IPS-20b (cell line): ENCODE results near the gene GOLGA8S.
"Not testable (repeated sequence)": the region's sequence is repeated elsewhere in the genome, so short reads cannot be mapped to it uniquely, and the experiment has no call there.

Experiments used
- H3K27ac ChIP-seq: one replicate; pipeline ENCODE4 v1.5.1; 2013; ENCODE audit warnings: low read length
- H3K27me3 ChIP-seq: 2 replicates; pipeline ENCODE4 v1.6.1; 2013; ENCODE audit warnings: mild to moderate bottlenecking, low read length, inconsistent platforms; ENCODE audit not compliant: insufficient read depth
- H3K36me3 ChIP-seq: 2 replicates; pipeline ENCODE4 v1.6.1; 2013; ENCODE audit warnings: low read depth, mild to moderate bottlenecking, inconsistent platforms, low read length, moderate library complexity; ENCODE audit not compliant: insufficient read depth
- H3K4me1 ChIP-seq: 2 replicates; pipeline ENCODE4 v1.6.1; 2013; ENCODE audit warnings: mild to moderate bottlenecking, control low read depth, inconsistent platforms, low read length, moderate library complexity; ENCODE audit not compliant: insufficient read depth
- H3K4me3 ChIP-seq: 2 replicates; pipeline ENCODE4 v1.5.1; 2013; ENCODE audit warnings: mild to moderate bottlenecking, low read length, inconsistent platforms
- H3K9ac ChIP-seq: 2 replicates; pipeline ENCODE4 v1.6.1; 2013; ENCODE audit warnings: low read depth, mild to moderate bottlenecking, inconsistent platforms, low read length, moderate library complexity
- H3K9me3 ChIP-seq: 2 replicates; pipeline ENCODE4 v1.6.1; 2013; ENCODE audit warnings: mild to moderate bottlenecking, low read depth, low read length, inconsistent platforms; ENCODE audit not compliant: insufficient read depth

Gene GOLGA8S

GRCh38 chr15:23401627-23402026 is 47.1 kb downstream of the GOLGA8S start:
- H3K4me1 ChIP-seq = no peaks in the 10 kb centered on the region
- no peak overlapping the region for H3K4me3 ChIP-seq
- no peak overlapping the region for H3K27ac ChIP-seq
- H3K27me3 ChIP-seq = no peaks in the 10 kb centered on the region
- no peak overlapping the region for H3K9ac ChIP-seq
- no peaks in the 10 kb centered on the region for H3K9me3 ChIP-seq
- H3K36me3 ChIP-seq = no peaks in the 10 kb centered on the region

DNA sequence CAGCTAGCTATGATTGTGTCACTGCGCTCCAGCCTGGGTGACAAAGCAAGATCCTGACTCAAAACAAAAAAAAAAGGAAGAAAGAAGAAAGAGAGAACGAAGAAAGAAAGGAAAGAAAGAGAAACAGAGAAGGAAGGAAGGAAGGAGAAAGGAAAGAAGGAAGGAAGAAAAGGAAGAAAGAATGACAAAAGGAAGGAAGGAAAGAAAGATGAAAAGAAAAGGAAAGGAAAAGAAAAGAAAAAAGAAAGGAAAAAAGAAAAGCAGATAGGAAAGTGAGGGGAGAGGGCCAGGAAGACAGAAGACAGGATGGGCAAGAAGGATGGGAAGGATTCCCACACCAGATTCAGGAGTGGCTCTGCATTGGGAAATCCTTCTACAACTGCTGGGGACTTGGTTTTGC is 47.6 kb downstream of the GOLGA8S start:
- Histone ChIP-seq H3K27ac (no peak overlapping the region), H3K36me3 (no peaks in the 10 kb centered on the region), H3K4me3 (no peak overlapping the region), H3K4me1 (no peaks in the 10 kb centered on the region), H3K9me3 (no peaks in the 10 kb centered on the region), H3K27me3 (no peaks in the 10 kb centered on the region), H3K9ac (no peak overlapping the region)

- H3K9me3 ChIP-seq = no peaks in the 10 kb centered on the region
Observed at GRCh38 chr15:23402544-23402943, 48.0 kb downstream of the GOLGA8S start.

DNA sequence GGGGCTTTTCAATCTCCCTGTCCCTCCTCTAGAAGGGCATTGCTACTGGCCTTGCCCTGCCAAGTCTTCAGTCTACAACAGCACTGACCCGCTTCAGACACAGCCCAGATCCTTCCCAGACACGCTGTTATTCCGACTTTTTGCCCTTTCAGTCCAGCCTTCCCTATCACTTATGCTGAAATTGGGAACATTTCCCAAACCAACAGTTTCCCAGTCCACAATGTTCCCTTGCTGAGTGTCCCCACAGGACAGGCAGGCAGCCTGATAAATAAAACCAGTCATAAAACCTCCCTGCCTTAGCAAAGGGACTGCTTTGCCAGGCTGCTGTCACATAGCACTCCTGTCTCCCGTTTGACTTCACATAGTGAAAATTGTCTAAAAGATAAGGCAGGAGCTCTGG is 49.0 kb downstream of the GOLGA8S start:
- no peaks in the 10 kb centered on the region for H3K4me1 ChIP-seq
- no peaks in the 10 kb centered on the region for H3K36me3 ChIP-seq
- H3K27me3 ChIP-seq = no peaks in the 10 kb centered on the region
- no peaks in the 10 kb centered on the region for H3K9me3 ChIP-seq
- H3K27ac ChIP-seq = no peak overlapping the region
- H3K4me3 ChIP-seq = no peak overlapping the region
- no peak overlapping the region for H3K9ac ChIP-seq

More at GRCh38 chr15:23402544-23402943, 48.0 kb downstream of the GOLGA8S start:
- Histone ChIP-seq H3K4me3 (no peak overlapping the region), H3K27me3 (no peaks in the 10 kb centered on the region), H3K4me1 (no peaks in the 10 kb centered on the region), H3K36me3 (no peaks in the 10 kb centered on the region), H3K9ac (no peak overlapping the region), H3K27ac (no peak overlapping the region)

GRCh38 chr15:23411841-23412240 is 57.3 kb downstream of the GOLGA8S start:
- H3K4me3 ChIP-seq = no peak overlapping the region
- no peaks in the 10 kb centered on the region for H3K9me3 ChIP-seq
- no peaks in the 10 kb centered on the region for H3K4me1 ChIP-seq
- H3K27me3 ChIP-seq = no peaks in the 10 kb centered on the region
- no peaks in the 10 kb centered on the region for H3K36me3 ChIP-seq
- H3K9ac ChIP-seq = no peak overlapping the region
- H3K27ac ChIP-seq = no peak overlapping the region

GRCh38 chr15:23412881-23413600 is 58.5 kb downstream of the GOLGA8S start:
- not testable (repeated sequence) for H3K4me3 ChIP-seq, H3K9me3 ChIP-seq, H3K9ac ChIP-seq, H3K4me1 ChIP-seq, H3K27me3 ChIP-seq, H3K27ac ChIP-seq, H3K36me3 ChIP-seq
